Hindlimb muscle (tissue), 1 donor: ENCODE data around the gene SLMAP. TPM values are rescaled to one million over a fixed set of nuclear protein-coding genes. Genes with fewer than 3 reads are reported as not detected.
A peak's percentile ranks its signal among the peaks of the same experiment; 100 is the strongest.
"Not testable (repeated sequence)": the region's sequence is repeated elsewhere in the genome, so short reads cannot be mapped to it uniquely, and the experiment has no call there.

Experiments used
- DNase-seq: peaks from one replicate; pipeline ENCODE4 v3.0.0-alpha.2; 2013
- polyA plus RNA-seq: library from polyadenylated mRNA; unstranded; fragments of 120-200 nt; gene quantifications from one replicate; pipeline ENCODE4 v1.2.1, GENCODE V29; 2013; ENCODE audit not compliant: insufficient read length

Gene SLMAP
- polyA plus RNA-seq, 1 donor, result 51.0 TPM

DNA sequence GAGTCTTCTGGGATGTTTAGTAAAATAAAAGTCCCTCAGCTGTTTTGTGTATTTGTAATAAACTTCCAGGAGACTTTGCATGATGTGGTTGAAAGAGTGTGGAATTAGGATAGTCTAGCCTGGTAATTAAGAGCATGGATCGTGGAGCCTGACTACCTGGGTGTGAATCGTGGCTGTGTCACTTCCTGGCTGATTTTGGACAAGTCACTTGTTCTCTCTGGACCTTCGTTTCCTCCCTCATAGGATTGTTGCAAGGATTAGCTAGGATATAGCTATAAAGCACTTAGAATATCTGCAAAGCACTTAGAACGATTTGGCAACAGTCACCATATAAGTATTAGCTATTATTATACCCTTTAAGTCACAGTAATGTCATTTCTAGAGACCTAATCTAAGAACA is 40.2 kb downstream of the SLMAP start:
- DNase-seq, result no peak

DNA sequence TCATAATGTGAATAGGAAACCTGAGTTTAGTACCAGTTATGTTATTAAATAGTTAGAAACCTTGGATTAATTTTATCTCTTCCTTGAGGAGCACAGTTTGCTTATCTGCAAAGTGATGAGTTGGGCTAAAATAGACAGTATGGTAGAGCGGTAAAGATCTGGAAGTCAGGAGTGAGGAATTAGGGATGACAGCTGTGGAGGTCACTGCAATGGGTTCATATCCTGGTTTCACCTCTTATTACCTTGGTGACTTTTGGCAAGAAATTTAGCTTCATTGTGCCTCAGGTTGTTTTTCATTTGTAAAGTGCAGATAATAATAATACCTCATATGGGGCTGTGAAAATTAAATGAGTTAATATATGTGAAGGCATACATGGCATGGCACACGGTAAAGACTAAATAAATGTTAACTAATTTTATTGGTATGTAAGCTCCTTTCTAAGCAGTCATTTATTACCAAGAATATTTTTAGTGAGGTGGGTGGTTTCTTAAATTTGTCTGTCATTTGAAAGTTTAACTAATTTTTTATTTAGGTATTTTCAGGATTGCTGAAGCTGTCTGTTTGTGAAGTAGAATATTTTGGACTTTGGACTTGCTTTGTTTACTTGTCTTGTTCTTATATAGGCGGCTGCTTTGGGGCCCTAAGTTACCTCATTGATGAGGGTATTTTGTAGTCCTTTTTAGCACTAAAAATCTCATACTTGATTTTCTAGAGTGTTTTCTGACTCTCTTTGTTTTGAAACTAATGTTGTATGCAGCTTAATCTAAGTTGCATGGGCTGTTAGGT is 41.8 kb downstream of the SLMAP start:
- no peak for DNase-seq

DNA sequence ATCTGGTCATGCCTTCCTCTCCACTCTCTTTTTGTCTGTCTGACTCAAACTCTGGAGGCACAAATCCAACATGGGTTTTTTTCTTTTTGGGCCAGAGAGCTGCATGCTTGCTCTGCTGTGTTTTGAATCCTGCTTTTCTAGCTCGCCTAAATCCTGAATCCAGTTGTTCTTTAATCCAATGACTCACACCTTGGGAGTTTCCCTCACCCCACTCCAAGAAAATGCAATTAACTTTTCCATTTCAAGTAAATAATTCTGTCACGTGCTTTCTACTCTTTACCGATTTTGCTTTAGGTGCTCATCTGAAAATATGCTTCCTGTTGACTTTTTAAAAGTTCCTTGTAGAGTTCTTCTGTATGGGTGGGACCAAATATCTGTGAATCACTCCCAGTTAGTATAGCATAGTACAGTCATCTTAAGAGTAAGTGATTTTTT is 47.6 kb downstream of the SLMAP start:
- DNase-seq, result peak; percentile 72

DNA sequence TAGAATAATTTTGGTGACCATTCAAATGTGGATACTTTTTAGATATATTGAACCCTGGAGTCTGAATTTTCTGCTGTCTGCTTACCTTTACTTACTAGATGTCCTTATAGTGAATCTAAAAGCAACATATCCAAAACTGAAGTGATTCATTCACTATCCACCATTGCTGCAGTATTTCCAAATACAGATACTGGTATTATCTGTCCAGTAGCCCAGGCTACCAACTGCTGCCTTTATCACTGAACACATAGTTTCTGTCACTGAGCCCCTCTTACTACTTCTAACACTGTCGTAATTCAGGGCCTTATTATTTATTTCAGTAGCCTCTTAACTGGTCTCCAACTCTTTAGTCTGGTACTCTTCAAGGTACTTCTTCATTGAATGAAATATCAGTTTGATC is 49.2 kb downstream of the SLMAP start:
- DNase-seq, result no peak

DNA sequence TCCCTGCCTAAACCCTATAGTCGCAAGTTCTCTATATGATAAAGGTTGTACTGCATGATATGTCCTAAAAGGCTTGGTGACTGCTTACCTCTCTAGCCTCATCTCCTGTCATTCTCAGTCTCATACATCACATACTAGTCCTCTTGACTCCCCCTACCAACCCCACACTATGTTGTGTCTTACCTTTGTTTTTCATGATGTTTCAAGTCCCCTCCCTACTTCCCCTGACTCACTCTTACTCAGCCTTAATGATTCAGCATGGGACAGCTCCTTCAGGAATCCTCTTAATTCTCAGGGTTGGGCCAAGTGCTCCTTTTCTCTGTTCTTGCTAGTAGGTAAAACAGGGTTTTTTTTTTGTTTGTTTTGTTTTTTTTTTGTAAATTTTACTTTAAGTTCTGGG is 49.6 kb downstream of the SLMAP start:
- no peak for DNase-seq

DNA sequence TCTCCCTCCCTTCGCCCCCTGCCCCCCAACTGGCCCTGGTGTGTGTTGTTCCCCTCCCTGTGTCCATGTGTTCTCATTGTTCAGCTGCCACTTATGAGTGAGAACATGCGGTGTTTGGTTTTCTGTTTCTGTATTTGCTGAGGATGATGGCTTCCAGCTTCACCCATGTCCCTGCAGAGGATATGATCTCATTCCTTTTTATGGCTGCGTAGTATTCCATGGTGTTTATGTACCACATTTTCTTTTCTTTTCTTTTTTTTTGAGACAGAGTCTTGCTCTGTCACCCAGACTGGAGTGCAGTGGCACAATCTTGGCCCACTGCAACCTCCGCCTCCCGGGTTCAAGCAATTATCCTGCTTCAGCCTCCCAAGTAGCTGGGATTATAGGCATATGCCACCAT is 50.1 kb downstream of the SLMAP start:
- DNase-seq, result not testable (repeated sequence)

DNA sequence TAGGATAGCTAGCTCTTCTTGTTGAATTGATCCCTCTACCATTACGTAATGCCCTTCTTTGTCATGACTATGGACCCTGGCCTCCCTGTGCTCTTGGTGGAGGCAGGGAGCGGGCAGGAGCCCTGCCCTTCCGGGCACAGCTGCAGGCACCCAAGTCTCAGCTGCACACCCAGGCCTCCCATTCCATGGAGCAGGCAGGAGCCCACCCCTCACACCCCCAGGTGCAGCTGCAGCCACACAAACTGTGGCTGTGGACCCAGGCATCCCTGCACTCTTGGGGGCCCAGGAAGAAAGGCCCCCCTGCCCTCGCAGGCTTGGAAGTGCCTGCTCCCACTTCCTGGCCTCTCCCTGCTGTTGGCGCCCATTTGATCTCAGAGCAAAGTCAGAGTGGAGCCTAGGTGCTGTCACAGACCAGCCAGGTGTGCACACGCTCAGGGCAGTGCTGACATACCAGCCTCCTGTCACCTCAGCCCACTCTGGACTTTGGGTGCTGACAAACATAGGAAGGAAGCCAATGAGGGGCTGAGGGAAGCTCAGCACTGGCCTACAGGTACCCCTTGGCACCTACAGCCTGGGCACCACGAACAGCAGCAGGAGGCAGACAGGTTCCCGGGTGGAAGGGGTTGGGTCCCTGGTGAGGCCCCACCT is 53.0 kb downstream of the SLMAP start:
- no peak for DNase-seq

DNA sequence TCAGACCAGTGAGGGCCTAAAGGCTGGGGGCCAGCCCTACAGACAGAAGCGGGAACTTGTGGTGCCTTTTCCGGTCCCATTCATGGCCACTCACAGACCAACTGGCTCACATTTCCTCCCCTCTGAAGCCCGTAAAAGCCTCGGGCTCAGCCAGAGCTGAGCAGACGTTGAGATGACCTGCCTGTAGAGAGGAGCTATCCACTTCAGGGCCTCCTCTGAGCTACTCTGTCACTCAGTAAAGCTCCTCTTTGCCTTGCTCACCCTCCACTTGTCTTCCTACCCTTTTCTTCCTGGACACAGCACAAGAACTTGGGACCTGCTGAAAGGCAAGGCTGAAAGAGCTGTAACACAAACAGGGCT is 53.5 kb downstream of the SLMAP start:
- no peak for DNase-seq

DNA sequence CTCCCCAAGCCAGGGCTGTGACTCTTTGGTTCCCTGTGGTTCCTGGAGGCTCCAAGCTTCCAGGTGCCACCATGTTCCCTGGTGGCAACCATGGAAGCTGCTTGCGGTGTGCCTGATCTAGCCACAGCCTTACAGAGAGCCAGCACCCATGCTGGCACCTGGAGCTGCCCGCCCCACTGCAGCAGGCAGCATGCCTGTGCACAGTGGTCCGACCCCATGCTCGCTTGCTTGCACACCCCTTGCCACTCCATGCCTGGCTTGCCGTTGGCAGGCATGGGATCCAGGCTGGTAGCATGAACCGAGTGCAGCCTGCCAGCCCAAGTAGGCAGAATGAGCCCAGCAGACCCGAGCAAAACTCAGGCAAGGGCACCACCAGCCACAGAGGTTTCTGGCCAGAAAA is 53.9 kb downstream of the SLMAP start:
- DNase-seq, result no peak

DNA sequence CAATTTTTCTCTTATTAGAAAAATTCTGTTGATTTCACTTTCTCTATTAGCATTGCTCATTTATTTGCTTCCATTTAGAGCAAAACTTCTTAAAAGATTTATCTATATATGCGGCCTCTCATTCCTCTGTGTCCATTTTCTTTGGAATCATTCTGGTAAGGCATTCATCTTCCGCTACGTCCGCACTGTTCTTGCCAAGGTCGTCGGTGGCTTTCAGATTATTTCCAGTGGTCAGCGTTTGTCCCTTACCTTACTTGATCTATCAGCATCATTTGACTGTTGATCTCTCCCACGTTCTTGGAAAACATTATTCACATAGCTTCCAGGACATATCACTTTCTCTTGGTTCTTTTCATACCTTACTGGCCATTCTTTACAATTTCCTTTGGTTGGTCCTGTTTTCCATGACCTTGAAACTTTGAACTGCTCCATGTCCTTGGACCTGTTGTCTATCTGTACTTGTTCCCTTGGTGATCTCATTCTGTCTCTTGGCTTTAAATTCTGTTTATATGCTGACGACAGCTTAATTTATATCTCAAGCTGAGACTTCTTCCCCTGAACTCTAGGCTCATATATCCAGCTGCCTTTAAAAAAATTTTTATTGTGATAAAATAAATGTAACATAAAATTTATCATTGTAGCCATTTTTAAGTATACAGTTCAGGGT is 54.5 kb downstream of the SLMAP start:
- DNase-seq, result no peak

DNA sequence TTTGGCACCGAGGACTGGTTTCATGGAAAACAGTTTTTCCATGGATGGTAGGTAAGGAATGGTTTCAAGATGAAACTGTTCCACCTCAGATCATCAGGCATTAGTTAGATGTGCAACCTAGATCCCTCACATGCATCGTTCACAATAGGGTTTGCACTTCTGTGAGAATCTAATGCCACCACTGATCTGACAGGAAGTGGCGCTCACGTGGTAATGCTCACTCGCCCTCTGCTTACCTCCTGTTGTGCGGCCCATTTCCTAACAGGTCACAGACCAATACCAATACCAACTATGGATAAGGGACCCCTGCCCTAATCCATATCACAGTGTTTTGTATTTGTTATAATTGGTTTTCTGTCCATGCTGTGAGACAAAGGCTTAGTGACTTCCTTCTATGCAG is 58.9 kb downstream of the SLMAP start:
- no peak for DNase-seq

DNA sequence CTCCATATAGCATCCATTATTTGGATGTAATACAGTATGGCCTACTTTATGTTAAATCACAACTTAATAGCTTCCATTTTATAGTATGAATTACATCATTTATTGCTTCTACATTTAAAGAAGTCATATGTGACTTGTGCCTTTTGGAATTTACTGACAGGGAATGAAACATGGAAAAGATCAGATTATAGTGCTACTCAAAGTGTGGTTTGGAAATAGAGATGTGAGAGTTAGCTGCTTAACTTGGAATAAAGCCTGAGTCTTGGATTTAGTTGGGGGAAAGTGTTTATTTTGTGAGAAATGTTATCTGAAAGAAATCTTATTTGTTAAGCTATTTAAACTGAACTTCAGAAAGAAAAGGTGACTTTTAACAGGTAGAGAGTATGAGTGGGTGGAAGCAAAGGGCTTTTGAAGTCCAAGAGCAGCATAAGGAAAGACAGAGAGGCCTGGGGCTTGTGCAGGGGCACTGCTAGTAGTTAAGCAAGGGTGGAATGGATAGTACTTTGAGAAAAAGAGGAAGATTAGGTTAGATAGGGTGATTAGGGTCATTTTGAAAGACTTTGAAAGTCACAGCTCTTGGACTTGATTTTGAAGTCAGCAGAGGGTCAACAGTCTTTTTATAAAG is 60.5 kb downstream of the SLMAP start:
- no peak for DNase-seq

DNA sequence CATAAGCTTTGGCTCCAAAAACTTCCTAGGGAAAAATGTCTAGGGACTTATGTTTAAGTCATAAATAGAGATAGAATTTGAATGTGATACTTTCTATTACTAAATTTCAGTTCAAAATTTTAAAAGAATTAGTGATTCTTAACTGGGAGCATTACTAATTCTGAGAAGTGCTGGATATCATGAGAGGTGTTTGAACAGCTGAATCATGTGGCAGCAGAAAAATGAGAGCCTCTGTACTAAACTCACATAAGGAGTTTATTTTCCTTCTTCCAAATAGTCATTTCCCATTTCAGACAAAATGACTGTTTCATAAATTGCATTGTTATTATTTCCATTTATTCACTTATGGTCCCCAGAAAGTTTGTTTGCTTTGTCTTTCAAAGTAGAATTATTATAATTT is 62.7 kb downstream of the SLMAP start:
- DNase-seq, result no peak

DNA sequence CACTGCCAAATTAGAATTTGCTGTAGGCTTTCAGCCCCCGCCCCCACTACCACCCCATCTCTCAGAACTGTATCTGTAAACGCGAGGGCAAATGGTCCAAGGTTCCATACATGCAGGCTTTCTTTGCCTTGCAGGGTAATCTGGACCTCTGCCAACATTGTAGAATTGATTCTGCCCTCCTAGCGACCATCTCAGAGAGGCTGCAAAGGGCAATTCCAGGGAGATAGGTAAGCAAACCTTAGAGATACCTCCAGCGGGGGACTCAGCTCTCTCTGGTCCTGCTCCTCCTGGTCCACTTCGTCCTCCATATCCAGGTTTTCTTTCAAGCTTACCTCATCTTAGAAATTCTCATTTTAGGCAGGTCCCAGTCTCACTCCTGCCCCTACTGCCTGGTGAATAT is 64.4 kb downstream of the SLMAP start:
- DNase-seq, result no peak

DNA sequence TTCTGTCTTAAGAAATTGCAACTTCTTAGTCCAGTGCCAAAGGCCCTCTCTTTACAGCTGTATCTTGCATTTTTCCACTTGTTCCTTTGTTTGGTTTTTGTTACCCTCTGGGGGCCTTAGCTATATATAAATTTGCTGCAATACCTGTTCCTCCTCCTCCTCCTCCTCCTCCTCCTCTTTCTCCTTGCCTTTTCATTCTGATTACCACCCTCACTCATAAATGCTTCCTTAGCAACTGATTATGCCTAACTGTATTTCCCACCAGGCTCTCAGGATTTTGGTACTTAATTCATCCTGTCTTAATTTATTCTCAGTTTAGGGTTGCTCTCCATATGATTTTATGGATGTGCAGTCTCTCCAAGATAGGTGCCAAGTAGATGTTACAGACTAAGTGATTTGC is 65.7 kb downstream of the SLMAP start:
- no peak for DNase-seq

DNA sequence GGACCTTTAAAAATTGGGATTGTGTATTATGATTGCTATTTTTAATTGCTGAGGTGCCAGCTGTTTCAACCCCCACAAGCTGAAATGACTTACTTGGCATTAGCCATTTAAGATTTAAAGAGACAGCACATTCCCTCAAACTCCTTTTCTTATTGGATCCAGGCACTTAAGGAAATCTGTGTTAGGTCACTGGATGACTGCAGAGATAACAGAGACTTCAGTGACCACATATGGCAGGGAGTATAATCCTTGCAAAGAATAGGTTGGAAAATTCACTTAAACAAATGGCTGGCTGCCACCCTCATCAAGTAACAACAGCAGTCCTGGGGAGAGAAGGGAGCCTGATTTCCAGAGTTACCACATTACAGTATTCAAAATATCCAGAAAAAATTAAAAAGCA is 66.6 kb downstream of the SLMAP start:
- DNase-seq, result no peak

DNA sequence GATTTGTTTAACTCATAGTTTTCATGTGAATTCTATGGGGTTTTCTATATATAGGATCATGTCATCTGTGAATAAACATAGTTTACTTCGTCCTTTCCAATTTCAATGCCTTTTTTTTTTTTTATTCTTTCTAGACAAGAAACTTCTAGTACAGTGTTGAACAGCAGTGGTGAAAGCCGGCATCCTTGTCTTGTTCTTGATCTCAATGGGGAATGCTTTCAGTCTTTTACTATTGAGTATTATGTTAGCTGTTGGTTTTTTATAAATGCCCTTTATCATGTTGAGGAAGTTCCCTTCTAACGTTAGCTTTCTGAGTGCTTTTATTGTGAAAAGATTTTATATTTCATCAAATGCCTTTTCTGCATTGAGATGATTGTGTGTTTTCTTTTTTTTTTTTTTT is 69.0 kb downstream of the SLMAP start:
- DNase-seq, result no peak

DNA sequence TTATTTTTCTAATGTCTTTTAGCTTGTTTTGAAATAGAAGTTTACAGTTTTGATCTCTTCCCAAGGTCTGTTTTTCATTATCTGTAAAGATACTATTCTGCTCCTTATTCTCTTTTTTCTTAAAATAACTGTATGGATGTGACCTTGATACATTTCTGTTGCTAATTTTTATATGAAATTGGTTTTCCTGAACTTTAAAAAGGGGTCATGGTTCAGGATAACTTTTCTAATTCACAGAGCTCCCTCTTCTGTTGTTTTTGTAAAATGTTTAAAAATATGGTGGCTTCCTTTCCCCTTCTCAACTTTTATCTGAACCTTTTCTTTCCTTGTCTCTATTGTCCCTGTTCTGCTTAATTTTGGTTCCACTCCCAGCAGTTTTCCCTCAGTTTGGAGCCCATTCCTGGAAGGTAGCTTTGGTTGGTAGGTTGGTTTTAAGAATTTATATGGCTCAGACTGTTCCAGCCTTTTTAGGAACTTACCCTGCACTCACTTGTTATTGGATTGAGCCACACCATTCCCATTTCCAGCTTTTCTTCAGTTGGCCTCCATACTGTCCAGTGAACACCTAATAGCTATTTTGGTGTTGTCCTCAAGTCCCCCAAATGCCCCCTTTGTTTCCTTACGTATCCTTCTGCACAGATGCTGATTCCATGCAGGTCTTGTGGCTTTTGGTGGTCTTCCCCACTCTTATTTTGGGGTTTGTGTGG is 70.3 kb downstream of the SLMAP start:
- no peak for DNase-seq

DNA sequence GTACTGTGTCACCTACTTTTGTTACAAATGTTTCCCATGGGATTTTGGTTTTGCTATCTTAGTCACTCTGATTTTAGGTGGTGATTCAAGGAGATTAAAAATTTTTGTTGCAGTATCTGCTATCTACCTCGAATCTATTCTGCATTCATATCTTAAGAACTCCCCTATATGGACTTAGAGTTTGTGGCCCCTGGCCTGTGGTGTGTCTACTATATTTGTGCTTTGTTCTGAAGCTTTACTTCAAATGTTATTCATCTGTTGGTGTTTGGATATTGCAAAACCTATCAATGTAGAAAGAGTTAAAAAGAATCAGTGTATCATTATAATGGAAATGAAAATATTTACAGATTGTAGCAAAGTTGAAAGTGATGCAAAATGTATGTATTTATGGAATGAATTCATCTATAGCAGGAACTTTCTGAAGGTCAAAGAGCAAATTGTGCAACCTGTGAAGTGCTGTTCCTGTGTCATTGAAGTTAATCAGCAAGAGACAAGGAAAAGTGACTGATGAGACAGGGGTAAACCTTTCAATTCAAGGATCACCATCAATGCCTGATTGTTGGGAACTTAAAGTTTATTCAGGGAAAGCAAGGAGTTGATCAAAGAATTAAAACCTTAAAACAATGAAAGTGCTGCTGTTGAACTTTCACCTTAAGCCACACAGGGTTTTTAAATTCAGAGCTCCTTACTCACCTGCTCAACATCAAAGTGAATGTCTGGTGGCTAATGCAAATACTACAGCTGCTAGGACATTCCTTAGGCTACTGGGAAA is 71.0 kb downstream of the SLMAP start:
- no peak for DNase-seq

DNA sequence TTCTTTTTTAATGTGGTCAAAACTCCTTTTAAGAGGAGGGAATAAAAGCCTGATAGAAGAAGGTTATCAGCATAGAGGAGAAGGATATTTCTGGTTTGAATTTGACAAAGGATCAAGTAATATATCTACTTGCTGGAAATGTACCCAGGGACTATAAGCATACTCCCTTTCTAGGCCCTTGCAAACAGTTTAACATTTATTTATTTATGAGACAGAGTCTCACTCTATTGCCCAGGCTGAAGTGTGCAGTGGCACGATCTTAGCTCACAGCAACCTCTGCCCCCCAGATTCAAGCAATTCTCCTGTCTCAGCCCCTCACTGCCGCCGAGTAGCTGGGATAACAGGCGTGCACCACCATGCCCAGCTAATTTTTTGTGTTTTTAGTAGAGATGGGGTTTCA is 71.6 kb downstream of the SLMAP start:
- no peak for DNase-seq

DNA sequence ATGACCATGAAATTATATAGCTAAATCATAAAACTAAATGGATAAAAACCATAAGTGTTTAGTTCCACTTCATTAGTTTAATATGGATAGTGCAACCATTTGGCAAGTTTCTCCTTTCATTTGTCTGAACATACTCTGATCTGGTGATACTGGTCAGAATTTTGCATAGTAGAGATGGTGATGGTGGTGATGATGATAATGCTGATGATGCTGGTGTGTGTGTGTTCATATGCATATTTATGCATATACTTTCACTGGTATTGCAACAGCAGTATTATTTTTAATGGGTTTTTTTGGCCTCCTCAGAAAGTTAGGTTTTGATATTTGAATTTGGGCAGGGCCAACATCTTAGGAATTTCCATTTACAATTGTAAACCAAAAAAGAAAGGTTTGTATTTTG is 76.4 kb downstream of the SLMAP start:
- DNase-seq, result no peak

DNA sequence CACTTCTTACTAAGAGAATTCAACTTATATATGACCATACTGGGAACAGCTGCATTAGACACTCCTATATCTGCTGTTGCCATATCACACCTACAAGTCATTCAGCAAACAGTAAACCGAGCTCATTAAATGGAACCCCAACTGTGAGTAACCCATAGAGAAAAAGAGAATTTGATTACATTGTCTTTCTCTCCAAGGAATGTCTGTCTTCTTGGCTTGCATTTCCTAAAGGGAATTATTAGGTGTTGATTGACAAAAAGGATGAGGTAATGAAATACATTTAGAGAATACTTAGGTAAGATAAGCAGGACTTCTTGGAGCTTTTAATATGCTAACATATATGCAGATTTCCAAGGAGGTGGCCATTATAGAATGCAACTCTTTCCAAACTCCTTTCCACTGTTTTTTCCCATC is 76.8 kb downstream of the SLMAP start:
- no peak for DNase-seq
